Mesothelial cell of epicardium (in vitro differentiated cells): ENCODE results near the gene CAPN11. TPM values are rescaled to one million over a fixed set of nuclear protein-coding genes. Genes with fewer than 3 reads are reported as not detected.
A peak's percentile ranks its signal among the peaks of the same experiment; 100 is the strongest.

Source experiments
- DNase-seq, 2 experiments: peaks; one replicate each; pipeline ENCODE4 v3.0.0; 2021; ENCODE audit warnings: low spot score in 2 of 2; ENCODE audit not compliant: unreplicated experiment in 2 of 2
- H3K27ac Mint-ChIP-seq: 2 replicates; pipeline ENCODE4 v1.8.0; 2021; ENCODE audit warnings: mixed read lengths
- H3K27me3 Mint-ChIP-seq: 2 replicates; pipeline ENCODE4 v1.8.0; 2021; ENCODE audit warnings: low read depth, mixed read lengths
- H3K36me3 Mint-ChIP-seq: 2 replicates; pipeline ENCODE4 v1.8.0; 2021; ENCODE audit warnings: mixed read lengths
- H3K4me1 Mint-ChIP-seq: 2 replicates; pipeline ENCODE4 v1.8.0; 2021; ENCODE audit warnings: mixed read lengths
- H3K4me3 Mint-ChIP-seq: 2 replicates; pipeline ENCODE4 v1.8.0; 2021; ENCODE audit warnings: mild to moderate bottlenecking, moderate library complexity, mixed read lengths
- H3K9me3 Mint-ChIP-seq: 2 replicates; pipeline ENCODE4 v1.8.0; 2021; ENCODE audit warnings: mixed read lengths
- CTCF ChIP-seq: fragments of 200-600 bp; sonication (generic); IDR thresholded peaks from one replicate; pipeline ENCODE4 v1.5.0; 2021; ENCODE audit warnings: antibody characterized with exemption; ENCODE audit not compliant: unreplicated experiment
- total RNA-seq: library from RNA; stranded (reverse); gene quantifications from 3 replicates; pipeline ENCODE4 v1.2.1, GENCODE V29; 2021

CAPN11 gene
- total RNA-seq, 1 donor from 2014 or later, result not detected

GRCh38 chr6:44214307-44214706 lies 55.7 kb downstream of the CAPN11 start:
- H3K4me1 Mint-ChIP-seq, result peaks cover 13% of the 10 kb centered on the region
- H3K4me3 Mint-ChIP-seq, result no peak overlapping the region
- no peaks in the 10 kb centered on the region for H3K36me3 Mint-ChIP-seq
- H3K9me3 Mint-ChIP-seq, result no peaks in the 10 kb centered on the region
- no peak overlapping the region for H3K27ac Mint-ChIP-seq
- DNase-seq, result no peak
- TF ChIP-seq CTCF, result no peak
- H3K27me3 Mint-ChIP-seq, result peaks cover 15% of the 10 kb centered on the region

- Mint-ChIP-seq H3K27ac (no peak within 1 kb of the TSS), H3K4me3 (no peak within 1 kb of the TSS)
- no peak for DNase-seq
Measured at GRCh38 chr6:44216677-44217331, 58.2 kb downstream of the CAPN11 start, which contains the start of gene MYMX. Gene MYMX (plus strand): TSS chr6:44216926. CDS start chr6:44217472, 546 bp downstream.

GRCh38 chr6:44217332-44218143 lies 58.9 kb downstream of the CAPN11 start:
- Mint-ChIP-seq H3K27ac (no peak overlapping the region), H3K4me3 (no peak overlapping the region)
- no peak for DNase-seq

More at GRCh38 chr6:44216677-44217331, 58.2 kb downstream of the CAPN11 start, which contains the start of gene MYMX:
- TF ChIP-seq CTCF, result no peak
- Mint-ChIP-seq H3K36me3 (no peaks in the 10 kb centered on the region), H3K27me3 (peaks cover 15% of the 10 kb centered on the region), H3K9me3 (no peaks in the 10 kb centered on the region), H3K4me1 (peaks cover 19% of the 10 kb centered on the region)

GRCh38 chr6:44219053-44219814 lies 60.6 kb downstream of the CAPN11 start:
- peaks cover 30% of the 10 kb centered on the region for H3K4me1 Mint-ChIP-seq
- peak overlapping the region; percentile 64 for H3K27ac Mint-ChIP-seq
- peak; percentile 42 to 63 for DNase-seq
- no peak for TF ChIP-seq CTCF
- H3K4me3 Mint-ChIP-seq, result peak overlapping the region; percentile 68
- H3K9me3 Mint-ChIP-seq, result no peaks in the 10 kb centered on the region
- H3K36me3 Mint-ChIP-seq, result no peaks in the 10 kb centered on the region
- H3K27me3 Mint-ChIP-seq, result peaks cover 23% of the 10 kb centered on the region

More at GRCh38 chr6:44217332-44218143, 58.9 kb downstream of the CAPN11 start:
- H3K27me3 Mint-ChIP-seq, result peaks cover 15% of the 10 kb centered on the region
- H3K36me3 Mint-ChIP-seq, result no peaks in the 10 kb centered on the region
- no peaks in the 10 kb centered on the region for H3K9me3 Mint-ChIP-seq
- TF ChIP-seq CTCF, result no peak
- peaks cover 20% of the 10 kb centered on the region for H3K4me1 Mint-ChIP-seq
